K562 (cell line): ENCODE results near the gene DDAH1. TPM values are rescaled to one million over a fixed set of nuclear protein-coding genes. Genes with fewer than 3 reads are reported as not detected.

ENCODE experiments used
- EGR1 ChIP-seq: fragments of 450-650 bp; conservative IDR thresholded peaks from 2 replicates; pipeline ENCODE4 v1.6.1; 2017; ENCODE audit warnings: mild to moderate bottlenecking
- HINFP ChIP-seq: fragments of 450-650 bp; conservative IDR thresholded peaks from 2 replicates; pipeline ENCODE4 v1.6.1; 2016; ENCODE audit warnings: missing genetic modification characterization, low read depth, mild to moderate bottlenecking, control low read depth, missing compliant biosample characterization
- MCM5 ChIP-seq: fragments of 450-650 bp; IDR thresholded peaks from 2 replicates; pipeline ENCODE4 v1.6.1; 2016; ENCODE audit warnings: low read depth
- NBN ChIP-seq: fragments of 450-650 bp; IDR thresholded peaks from 2 replicates; pipeline ENCODE4 v1.6.1; 2016; ENCODE audit warnings: low read depth, mild to moderate bottlenecking
- NFIC ChIP-seq: fragments of 450-650 bp; IDR thresholded peaks from 2 replicates; pipeline ENCODE4 v1.6.1; 2017; ENCODE audit warnings: mild to moderate bottlenecking, inconsistent platforms
- SP1 ChIP-seq: sonication (generic); formaldehyde crosslinking; IDR thresholded peaks from 2 replicates; pipeline ENCODE4 v1.8.1; 2022; ENCODE audit warnings: mild to moderate bottlenecking, missing genetic modification reagents
- TSHZ1 ChIP-seq: fragments of 250-450 bp; sonication (Bioruptor Pico); IDR thresholded peaks from 2 replicates; pipeline ENCODE4 v1.4.0; 2020; ENCODE audit warnings: mild to moderate bottlenecking, moderate library complexity
- ZNF121 ChIP-seq: sonication (generic); formaldehyde crosslinking; conservative IDR thresholded peaks from 2 replicates; pipeline ENCODE4 v1.8.0; 2022; ENCODE audit warnings: missing genetic modification reagents
- ZNF318 ChIP-seq, 2 experiments: fragments of 450-650 bp; IDR thresholded peaks; 2 replicates each; pipeline ENCODE4 v1.6.1; 2016; ENCODE audit warnings: mild to moderate bottlenecking in 2 of 2, borderline replicate concordance in 1 of 2, low read depth in 1 of 2, moderate library complexity in 1 of 2
- polyA plus RNA-seq, 8 experiments: library from polyadenylated mRNA; depleted of rRNA in 4 of 8; stranded (reverse) in 5 of 8; unstranded in 3 of 8; fragments of >200 nt; fragmentation: Nextera tagmentation in 2 of 8; fragmentation: Illumina TruSeq in 1 of 8; extraction: Ambion mirVana in 2 of 8; extraction: Trizol in 1 of 8; gene quantifications; 2 replicates each; pipeline versions ENCODE4 v1.2.1 to v1.2.3, GENCODE V29; 2011 to 2014; ENCODE audit warnings: inconsistent platforms in 1 of 8, missing spikeins in 1 of 8
- total RNA-seq, 7 experiments: library from RNA; depleted of rRNA in 6 of 7; stranded (reverse); fragments of >200 nt in 6 of 7; fragmentation: Illumina TruSeq in 2 of 7; extraction: Trizol in 2 of 7; gene quantifications; 2 replicates each; pipeline versions ENCODE4 v1.2.1 to v1.2.3, GENCODE V29; 2011 to 2021; ENCODE audit warnings: low replicate concordance in 1 of 7

DDAH1 gene
- total and polyA plus RNA-seq, 9 of the 15 experiments (the other 6 are each of a cell fraction or from before 2014, with no cell fraction given), result 0.04 to 0.24 (median 0.10) TPM

- TF ChIP-seq ZNF318 (IDR thresholded peaks at IDR 0.05; ENCODE audit: borderline replicate concordance in 1 of 2, low read depth in 1 of 2) (no peak), NBN (no peak), ZNF121 (CRISPR knock-in tag) (peak; percentile 68), EGR1 (peak; percentile 78), HINFP (tag) (no peak), NFIC (no peak), SP1 (CRISPR knock-in tag) (no peak), MCM5 (no peak), TSHZ1 (CRISPR knock-in tag) (no peak)
Measured at GRCh38 chr1:85283475-85284199, 181.3 kb downstream of the DDAH1 start (continued).
